Measurements from ENCODE around the gene ATP8B1.

ATP8B1 gene

DNA sequence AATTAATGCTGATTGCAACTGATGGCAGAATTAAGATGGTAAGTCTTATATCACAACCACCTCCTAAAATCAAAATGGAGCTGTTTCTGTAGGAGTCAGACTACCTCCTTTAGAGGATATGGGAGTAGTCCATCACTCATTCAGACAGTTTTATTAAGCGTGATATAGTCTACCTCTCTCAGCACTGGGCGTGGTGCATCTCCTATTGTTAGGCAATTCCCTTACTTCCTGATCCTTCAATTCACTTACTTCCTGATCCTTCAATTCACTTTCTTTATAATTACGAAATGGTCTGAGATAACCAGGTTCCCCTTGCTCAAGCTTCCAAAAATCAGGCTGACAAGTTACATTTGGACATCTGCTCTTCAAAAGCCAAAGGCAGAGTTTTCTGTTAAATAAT lies 31.9 kb downstream of the ATP8B1 start:
- TF ChIP-seq GATA2 (IDR thresholded peaks at IDR 0.05; ENCODE audit: low read depth, low read length) (no peak), GATA3 (IDR thresholded peaks at IDR 0.05; ENCODE audit: low read depth, low read length) (no peak)

GRCh38 chr18:57768537-57769326 lies 34.4 kb downstream of the ATP8B1 start:
- no peak for TF ChIP-seq GATA2 (IDR thresholded peaks at IDR 0.05; ENCODE audit: low read depth, low read length)
- no peak for TF ChIP-seq GATA3 (IDR thresholded peaks at IDR 0.05; ENCODE audit: low read depth, low read length)

DNA sequence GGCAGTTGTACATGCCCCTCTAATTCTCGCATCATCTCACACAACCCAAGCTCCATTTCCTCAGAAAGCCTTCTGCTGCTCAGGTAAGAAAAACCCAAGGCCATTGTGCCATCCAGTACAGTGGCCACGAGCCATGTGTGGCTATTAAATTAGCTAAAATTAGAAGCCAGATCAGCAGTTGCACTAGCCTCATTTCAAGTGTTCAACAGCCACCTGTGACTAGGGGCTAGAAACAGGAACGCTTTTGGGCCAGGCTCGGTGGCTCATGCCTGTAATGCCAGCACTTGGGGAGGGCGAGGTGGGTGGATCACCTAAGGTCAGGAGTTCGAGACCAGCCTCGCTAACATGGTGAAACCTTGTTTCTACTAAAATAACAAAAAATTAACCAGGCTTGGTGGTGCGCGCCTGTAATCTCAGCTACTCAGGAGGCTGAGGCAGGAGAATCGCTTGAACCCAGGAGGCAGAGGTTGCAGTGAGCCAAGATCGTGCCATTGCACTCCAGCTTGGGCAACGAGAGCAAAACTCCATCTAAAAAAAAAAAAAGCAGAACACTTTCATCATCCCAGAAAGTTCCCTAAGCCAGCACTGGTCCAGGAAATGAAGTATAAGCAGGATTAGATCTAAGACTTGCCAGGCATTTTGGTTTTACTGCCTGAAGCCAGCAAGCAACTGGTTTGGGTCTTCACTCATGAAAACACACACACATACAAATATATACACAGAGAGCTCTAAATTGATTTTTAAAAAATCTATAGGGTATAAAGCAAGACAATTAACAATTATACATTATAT lies 35.7 kb downstream of the ATP8B1 start:
- TF ChIP-seq GATA2 (IDR thresholded peaks at IDR 0.05; ENCODE audit: low read depth, low read length) (no peak), GATA3 (IDR thresholded peaks at IDR 0.05; ENCODE audit: low read depth, low read length) (no peak)

GRCh38 chr18:57764995-57765394 lies 38.1 kb downstream of the ATP8B1 start:
- no peak for TF ChIP-seq GATA2 (IDR thresholded peaks at IDR 0.05; ENCODE audit: low read depth, low read length)
- TF ChIP-seq GATA3 (IDR thresholded peaks at IDR 0.05; ENCODE audit: low read depth, low read length): no peak

DNA sequence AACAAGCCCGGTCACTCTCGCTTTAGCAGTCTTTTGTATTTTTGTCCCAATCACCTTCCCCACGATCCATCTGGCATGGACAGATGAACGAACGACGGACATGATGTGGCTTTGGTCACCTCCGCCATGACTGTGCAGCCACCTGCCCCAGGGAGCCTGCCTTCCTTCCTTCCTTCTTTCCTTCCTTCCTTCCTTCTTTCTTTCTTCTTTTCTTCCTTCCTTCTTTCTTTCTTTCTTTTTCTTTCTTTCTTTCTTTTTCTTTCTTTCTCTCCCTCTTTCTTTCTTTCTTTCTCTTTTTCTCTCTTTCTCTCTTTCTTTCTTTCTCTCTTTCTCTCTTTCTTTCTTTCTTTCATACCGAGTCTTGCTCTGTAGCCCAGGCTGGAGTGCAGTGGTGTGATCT lies 39.0 kb downstream of the ATP8B1 start:
- TF ChIP-seq GATA3 (IDR thresholded peaks at IDR 0.05; ENCODE audit: low read depth, low read length) (no peak), GATA2 (IDR thresholded peaks at IDR 0.05; ENCODE audit: low read depth, low read length) (no peak)

GRCh38 chr18:57762686-57763085 lies 40.4 kb downstream of the ATP8B1 start:
- no peak for TF ChIP-seq GATA3 (IDR thresholded peaks at IDR 0.05; ENCODE audit: low read depth, low read length)
- TF ChIP-seq GATA2 (IDR thresholded peaks at IDR 0.05; ENCODE audit: low read depth, low read length): no peak

DNA sequence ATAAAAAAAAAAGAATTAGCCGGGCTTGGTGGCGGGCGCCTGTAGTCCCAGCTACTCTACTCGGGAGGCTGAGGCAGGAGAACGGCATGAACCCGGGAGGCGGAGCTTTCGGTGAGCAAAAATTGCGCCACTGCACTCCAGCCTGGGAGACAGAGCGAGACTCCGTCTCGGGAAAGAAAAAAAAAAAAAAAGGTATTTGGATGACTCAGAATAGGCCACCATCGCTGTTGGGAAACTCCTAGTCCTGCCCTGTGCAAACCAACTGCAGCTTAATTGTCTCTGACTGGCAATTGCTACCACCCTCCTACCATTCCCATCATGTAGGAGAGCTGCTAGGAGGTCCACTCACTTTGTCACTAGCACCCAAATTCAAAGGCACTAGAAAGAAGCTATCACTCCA lies 43.5 kb downstream of the ATP8B1 start:
- no peak for TF ChIP-seq GATA3 (IDR thresholded peaks at IDR 0.05; ENCODE audit: low read depth, low read length)
- no peak for TF ChIP-seq GATA2 (IDR thresholded peaks at IDR 0.05; ENCODE audit: low read depth, low read length)

- TF ChIP-seq GATA3 (IDR thresholded peaks at IDR 0.05; ENCODE audit: low read depth, low read length) (no peak), GATA2 (IDR thresholded peaks at IDR 0.05; ENCODE audit: low read depth, low read length) (no peak)
Observed at GRCh38 chr18:57755473-57756067, 47.5 kb downstream of the ATP8B1 start.

DNA sequence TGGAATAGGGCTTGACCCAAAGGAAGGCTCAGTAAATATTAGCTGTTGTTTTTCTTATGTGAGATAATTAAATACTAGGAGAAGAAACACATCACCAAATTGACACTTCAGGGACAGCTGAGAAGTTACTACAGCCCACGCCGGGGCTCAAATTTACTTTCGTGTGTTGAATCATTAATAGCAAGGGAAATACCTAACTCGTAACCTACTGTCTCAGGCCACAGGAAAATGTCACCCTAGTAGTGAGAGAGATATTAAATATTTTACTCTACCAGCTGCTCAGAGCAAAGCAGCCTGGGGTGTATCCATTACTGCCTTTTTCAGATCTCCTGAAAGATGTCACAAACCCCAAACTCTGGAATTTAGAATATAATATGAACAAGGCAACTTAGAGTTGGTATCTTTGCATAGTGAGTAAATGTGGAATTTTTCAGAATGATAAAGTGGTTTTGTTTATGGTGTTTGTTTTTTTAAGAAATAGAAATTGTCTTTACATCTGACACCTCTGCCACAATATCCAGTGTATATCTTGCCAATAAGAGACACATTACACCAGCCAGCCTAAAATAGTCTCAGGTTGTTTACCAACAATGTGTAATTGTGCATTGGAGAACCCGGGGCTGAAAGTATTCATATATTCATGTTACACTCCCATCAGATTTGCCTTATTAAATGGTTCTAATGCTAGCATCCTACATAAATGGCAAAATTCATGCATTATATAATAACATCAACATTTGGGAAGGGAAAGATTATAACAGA lies 48.4 kb downstream of the ATP8B1 start:
- TF ChIP-seq GATA2 (IDR thresholded peaks at IDR 0.05; ENCODE audit: low read depth, low read length): no peak
- TF ChIP-seq GATA3 (IDR thresholded peaks at IDR 0.05; ENCODE audit: low read depth, low read length): no peak

- TF ChIP-seq GATA2 (IDR thresholded peaks at IDR 0.05; ENCODE audit: low read depth, low read length): no peak
- TF ChIP-seq GATA3 (IDR thresholded peaks at IDR 0.05; ENCODE audit: low read depth, low read length): no peak
Observed at GRCh38 chr18:57753063-57753462, 50.1 kb downstream of the ATP8B1 start.

GRCh38 chr18:57749604-57749970 lies 53.5 kb downstream of the ATP8B1 start:
- no peak for TF ChIP-seq GATA3 (IDR thresholded peaks at IDR 0.05; ENCODE audit: low read depth, low read length)
- TF ChIP-seq GATA2 (IDR thresholded peaks at IDR 0.05; ENCODE audit: low read depth, low read length): no peak

DNA sequence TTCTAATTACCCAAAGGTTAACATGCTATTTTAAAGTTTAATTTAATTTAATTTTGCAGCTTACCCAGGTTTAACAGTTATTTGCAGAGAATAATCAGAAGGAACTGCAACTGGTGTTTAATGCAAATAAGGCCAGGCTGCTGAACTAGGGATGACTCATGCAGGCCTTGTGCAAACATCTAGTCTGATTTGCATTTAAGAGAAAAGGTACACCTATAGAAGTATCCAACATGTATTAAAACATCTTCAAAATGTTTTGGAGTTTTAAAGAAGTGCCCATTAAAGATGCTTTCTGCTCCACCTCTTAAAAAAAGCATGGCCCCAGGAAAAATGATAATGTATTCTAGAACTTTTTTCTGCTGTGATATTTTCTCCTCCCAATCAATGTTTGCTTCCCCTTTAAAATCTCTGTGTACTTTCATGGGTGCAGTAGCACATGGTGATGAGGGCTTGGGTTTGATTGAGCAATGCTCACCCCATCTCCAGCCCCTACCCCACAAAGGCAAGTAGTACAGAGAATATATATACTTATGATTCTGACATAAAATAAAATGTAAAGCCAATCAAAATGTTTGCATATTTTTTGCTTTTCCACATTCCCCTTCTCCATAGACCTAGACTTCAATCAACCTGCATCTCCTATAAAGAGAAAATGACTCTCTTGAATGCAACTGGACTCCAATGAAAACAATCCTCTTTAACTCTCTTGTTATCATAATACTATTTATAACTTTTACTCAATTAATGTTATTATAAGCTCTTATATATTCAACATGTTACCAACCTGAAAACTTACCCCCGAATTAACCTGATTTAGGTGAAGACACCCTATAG lies 54.1 kb downstream of the ATP8B1 start:
- TF ChIP-seq GATA2 (IDR thresholded peaks at IDR 0.05; ENCODE audit: low read depth, low read length) (no peak), GATA3 (IDR thresholded peaks at IDR 0.05; ENCODE audit: low read depth, low read length) (no peak)
